Measurements from ENCODE around the gene RTBDN. TPM values are rescaled to one million over a fixed set of nuclear protein-coding genes. Genes with fewer than 3 reads are reported as not detected.

The RTBDN gene
- total and polyA plus RNA-seq, 2 of the 8 experiments (the other 6 are each of a cell fraction or from before 2014, with no cell fraction given), result 4.0 to 4.8 TPM

DNA sequence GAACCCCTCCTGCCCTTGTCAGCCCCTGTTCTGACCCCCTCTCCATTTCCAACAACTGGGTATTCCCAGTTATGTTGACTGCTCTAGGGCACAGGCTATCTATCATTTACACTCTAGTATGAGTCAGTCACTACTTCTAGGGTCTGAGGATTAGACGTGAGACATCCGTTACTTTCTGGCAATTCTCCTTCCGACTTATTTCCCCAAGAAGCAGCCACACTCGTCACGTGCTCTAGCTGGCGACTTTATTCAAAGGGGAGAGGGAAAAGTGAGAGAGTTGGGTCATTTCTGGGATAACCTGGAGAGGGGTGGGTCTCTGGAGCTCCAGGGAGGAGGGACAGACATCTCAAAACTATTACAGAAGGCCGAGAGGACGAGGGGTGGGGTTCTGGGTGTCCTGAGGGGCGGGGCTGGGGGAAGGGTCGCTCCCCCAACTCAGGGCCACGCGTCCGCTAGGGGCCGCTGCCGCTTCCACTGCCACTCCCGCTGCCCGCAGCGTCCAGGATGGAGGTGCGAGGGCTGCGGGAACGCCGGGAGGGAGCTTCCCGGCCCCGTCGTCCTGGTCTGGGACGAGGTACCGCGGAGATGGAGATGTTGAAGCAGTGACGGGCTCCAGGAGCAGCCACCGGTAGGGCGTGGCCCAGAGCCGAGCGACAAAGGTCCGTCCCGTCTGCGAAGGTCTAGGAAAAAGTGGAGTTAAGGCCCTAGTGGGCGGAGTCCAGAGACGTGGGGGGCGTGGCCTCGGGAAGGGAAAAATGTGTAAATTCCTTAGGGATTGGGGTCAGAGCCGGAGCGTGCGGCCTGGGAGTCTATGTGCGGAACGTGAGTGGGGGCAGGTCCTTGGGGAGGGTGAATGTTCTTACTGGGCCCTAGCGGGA lies 8.9 kb downstream of the RTBDN start:
- H2BK15ac ChIP-seq (ENCODE audit: low read length), result no peak overlapping the region; the same call in 1 of the 2 replicates
- no peak overlapping the region for H2BK20ac ChIP-seq (ENCODE audit: low read length)
- peak overlapping the region; percentile 22 for H4K91ac ChIP-seq (replicated peaks; ENCODE audit: insufficient read length, low read length)
- H3K79me2 ChIP-seq (ENCODE audit: control insufficient read depth in 1 of 2, insufficient read depth in 2 of 2, low read length in 2 of 2), result no peaks in the 10 kb centered on the region
- H3K9me3 ChIP-seq (ENCODE audit: insufficient read depth in 2 of 2, low read depth in 1 of 2, low read length in 1 of 2), result no peaks in the 10 kb centered on the region
- H3K9ac ChIP-seq (replicated peaks in 1 of 4; ENCODE audit: extremely low read depth in 1 of 4, low read depth in 3 of 4, low read length in 3 of 4), result peak overlapping the region in 1 of 4 experiments; percentile 25; a peak in 1 of 7 replicates
- H3K14ac ChIP-seq (ENCODE audit: insufficient read length), result no peak overlapping the region
- H2BK120ac ChIP-seq (replicated peaks; ENCODE audit: low read depth, low read length), result no peak overlapping the region
- H2AK5ac ChIP-seq (ENCODE audit: low read depth, low read length), result no peak overlapping the region; the same call in 1 of the 2 replicates
- no peaks in the 10 kb centered on the region for H3K79me1 ChIP-seq (ENCODE audit: low read depth, low read length)
- H3K18ac ChIP-seq (ENCODE audit: extremely low read depth, low read length), result peak overlapping the region; percentile 60
- H2BK12ac ChIP-seq (ENCODE audit: low read depth, low read length), result no peak overlapping the region
- peak overlapping the region; percentile 88 for H2BK5ac ChIP-seq (ENCODE audit: low read depth, low read length)
- H4K20me1 ChIP-seq (replicated peaks in 1 of 2; ENCODE audit: control insufficient read depth in 1 of 2, insufficient read depth in 2 of 2, low read length in 2 of 2), result peaks cover 0 to 2% of the 10 kb centered on the region in 2 experiments
- H4K8ac ChIP-seq (ENCODE audit: extremely low read depth, insufficient read depth, low read length), result 0 out of 2 replicates have a peak overlapping the region, but pooled peaks have one; percentile 71
- POLR2A ChIA-PET (ENCODE audit: partially characterized antibody), result interaction anchor here (0.6 to 3.8 kb wide), 19 partner anchors 9 to 327 kb away, joined by 3 to 14 read pairs (median 4); partner anchors contain the start of genes DHPS, JUNB, MAN2B1 and RNASEH2A
- CTCF ChIA-PET (ENCODE audit: partially characterized antibody), result interaction anchor here (0.6 to 7.6 kb wide), 23 partner anchors 9 to 601 kb away, joined by 3 to 89 read pairs (median 4); partner anchors contain the start of genes PRDX2, RAD23A, RNASEH2A and RTBDN
- H3K4ac ChIP-seq (replicated peaks; ENCODE audit: insufficient read length, low read depth, low read length), result no peak overlapping the region
- H3K4me2 ChIP-seq (ENCODE audit: insufficient read depth in 1 of 2, low read depth in 2 of 2, low read length in 2 of 2), result peak overlapping the region; percentile 38 to 64
- 13% methylated on average over 29 of the region's 46 CpGs; no CpG with 5 or more reads in 1 of the 2 experiments for WGBS, 2 experiments (ENCODE audit: extremely low coverage in 1 of 2, insufficient coverage in 1 of 2, insufficient read length in 1 of 2, insufficient replicate concordance in 2 of 2, low coverage in 1 of 2, low lambda C conversion rate in 2 of 2, missing lambda C conversion rate in 1 of 2)
- FAIRE-seq (peak; percentile 62), DNase-seq (ENCODE audit: low read depth in 1 of 2, low spot score in 2 of 2) (peak in 1 of 2 experiments; percentile 98)
- peak overlapping the region; percentile 26; the same call in 1 of the 2 replicates for H3K27ac ChIP-seq (ENCODE audit: low read depth, low read length)
- peak overlapping the region; percentile 35 for H4K5ac ChIP-seq (ENCODE audit: insufficient read length, low read depth, low read length)
- H3K23ac ChIP-seq (ENCODE audit: insufficient read length), result no peak overlapping the region
- H3K23me2 ChIP-seq (ENCODE audit: low read depth, low read length), result peaks cover 2% of the 10 kb centered on the region; the same call in 1 of the 2 replicates
- peak overlapping the region; percentile 83; the same call in 1 of the 2 replicates for H2AFZ ChIP-seq (ENCODE audit: low read length)
- H3K27me3 ChIP-seq (replicated peaks in 1 of 4; ENCODE audit: control insufficient read depth in 3 of 4, extremely low read depth in 1 of 4, insufficient read depth in 3 of 4, low read length in 3 of 4), result no peaks in the 10 kb centered on the region
- H3K56ac ChIP-seq (replicated peaks; ENCODE audit: insufficient read length, low read depth, low read length), result no peak overlapping the region
- peaks cover 0 to 8% (median 4%) of the 10 kb centered on the region in 4 experiments; a peak in 4 of 7 replicates for H3K4me1 ChIP-seq (replicated peaks in 1 of 4; ENCODE audit: control insufficient read depth in 3 of 4, insufficient read depth in 4 of 4, low read length in 3 of 4)
- H3K4me3 ChIP-seq (ENCODE audit: extremely low read depth in 1 of 4, insufficient read depth in 2 of 4, low read depth in 3 of 4, low read length in 4 of 4), result peak overlapping the region; percentile 42 to 64 (median 55)
- no peaks in the 10 kb centered on the region for H3K36me3 ChIP-seq (ENCODE audit: control insufficient read depth in 2 of 4, insufficient read depth in 4 of 4, low read length in 3 of 4)
- no peak for TF ChIP-seq SP2 (IDR thresholded peaks at IDR 0.05; ENCODE audit: low read length)
- no peak for TF ChIP-seq MAFK (IDR thresholded peaks at IDR 0.05; ENCODE audit: low read depth, low read length)

All from H1 (cell line).